K562 (cell line): Measurements from ENCODE around the gene CLSTN2. TPM values are rescaled to one million over a fixed set of nuclear protein-coding genes. Genes with fewer than 3 reads are reported as not detected.

ENCODE experiments used
- ATAC-seq: fragments of 200-7000 bp; cut with Tn5 transposase; 3 replicates; pipeline ENCODE4 v1.9.1; 2020; ENCODE audit warnings: moderate library complexity
- BruUV-seq: library from RNA; stranded (reverse); fragments of 400-500 nt; replicated peaks from 2 replicates; lab custom pipeline; 2021; lab: Mats Ljungman, UMichigan
- CTCF ChIA-PET: fragments of 300-600 bp; formaldehyde crosslinking; extraction: SDS; loops from one replicate; lab custom pipeline; 2021; ENCODE audit warnings: low intra/inter-chr PET ratio; lab: Yijun Ruan, JAX
- POLR2A ChIA-PET: fragments of 300-600, 350-650 bp; sonication (Branson Sonifier 250); formaldehyde crosslinking; extraction: SDS; loops from one replicate; lab custom pipeline; 2021; ENCODE audit warnings: antibody characterized with exemption, inconsistent platforms; lab: Yijun Ruan, JAX
- DNase-seq, 4 experiments: peaks; one replicate each; pipeline versions ENCODE4 v3.0.0 to v3.0.0-alpha.2; 2011 to 2018; ENCODE audit warnings: low spot score in 3 of 4, mixed read lengths in 3 of 4; ENCODE audit errors: extremely low read depth in 1 of 4
- FAIRE-seq: peaks from 2 replicates; lab custom pipeline; 2011; peaks lifted over from hg19 to GRCh38; lab: Jason Lieb, UNC
- H2AFZ ChIP-seq: 2 replicates; pipeline ENCODE4 v1.6.0; 2011; ENCODE audit warnings: low read depth, low read length, control low read depth, inconsistent platforms
- H3K27ac ChIP-seq: fragments of 200-600 bp; 3 replicates; pipeline ENCODE4 v1.8.0; 2011; ENCODE audit warnings: low read depth, mild to moderate bottlenecking, control low read depth, inconsistent platforms, low read length, moderate library complexity, mixed read lengths; ENCODE audit errors: extremely low read depth
- H3K27me3 ChIP-seq, 2 experiments: fragments of 300-600 bp in 1 of 2; 2 replicates in 1 of 2; 3 replicates in 1 of 2; pipeline versions ENCODE4 v1.6.0 to v1.8.0; 2011; ENCODE audit warnings: inconsistent platforms in 2 of 2, low read length in 2 of 2, mild to moderate bottlenecking in 1 of 2, mixed read lengths in 1 of 2, moderate library complexity in 1 of 2; ENCODE audit not compliant: control insufficient read depth in 2 of 2, insufficient read depth in 2 of 2
- H3K36me3 ChIP-seq: fragments of 300-600 bp; 3 replicates; pipeline ENCODE4 v1.8.0; 2011; ENCODE audit warnings: mild to moderate bottlenecking, low read length, inconsistent platforms; ENCODE audit not compliant: control insufficient read depth, insufficient read depth
- H3K4me1 ChIP-seq, 2 experiments: fragments of 200-600 bp in 1 of 2; replicated peaks in 1 of 2; 2 replicates in 1 of 2; 3 replicates in 1 of 2; pipeline versions ENCODE4 v1.5.1 to v1.8.0; 2011; ENCODE audit warnings: inconsistent platforms in 2 of 2, low read length in 2 of 2, mild to moderate bottlenecking in 1 of 2, mixed read lengths in 1 of 2, moderate library complexity in 1 of 2; ENCODE audit not compliant: control insufficient read depth in 2 of 2, insufficient read depth in 2 of 2
- H3K4me2 ChIP-seq: 2 replicates; pipeline ENCODE4 v1.6.1; 2011; ENCODE audit warnings: low read length, control low read depth, inconsistent platforms, mixed read lengths; ENCODE audit not compliant: insufficient read depth
- H3K4me3 ChIP-seq: fragments of 200-600 bp; sonication (generic), shearing (Covaris generic); 2 replicates; pipeline ENCODE4 v1.5.1; 2016; ENCODE audit warnings: control low read depth, inconsistent platforms
- H3K79me2 ChIP-seq: fragments of 200-600 bp; 3 replicates; pipeline ENCODE4 v1.8.0; 2011; ENCODE audit warnings: low read length, inconsistent platforms; ENCODE audit not compliant: control insufficient read depth, insufficient read depth
- H3K9ac ChIP-seq, 2 experiments: 2 replicates each; pipeline versions ENCODE4 v1.6.0 to v1.6.1; 2011; ENCODE audit warnings: low read depth in 2 of 2, low read length in 2 of 2, control low read depth in 1 of 2, inconsistent platforms in 1 of 2, mild to moderate bottlenecking in 1 of 2, mixed read lengths in 1 of 2; ENCODE audit not compliant: insufficient read depth in 1 of 2
- H3K9me1 ChIP-seq: one replicate; pipeline ENCODE4 v1.6.0; 2011; ENCODE audit warnings: inconsistent platforms, mild to moderate bottlenecking, low read length, moderate library complexity; ENCODE audit not compliant: control insufficient read depth, insufficient read depth
- H3K9me3 ChIP-seq: replicated peaks from 2 replicates; pipeline ENCODE4 v1.5.1; 2011; ENCODE audit warnings: low read depth, low read length, inconsistent platforms; ENCODE audit not compliant: control insufficient read depth, insufficient read depth
- H4K20me1 ChIP-seq: replicated peaks from 2 replicates; pipeline ENCODE4 v1.6.1; 2011; ENCODE audit warnings: low read length, inconsistent platforms, mixed read lengths; ENCODE audit not compliant: control insufficient read depth, insufficient read depth
- ARNT ChIP-seq, 2 experiments: fragments of 450-650 bp; IDR thresholded peaks; 2 replicates each; pipeline ENCODE4 v1.6.1; 2016; ENCODE audit warnings: mild to moderate bottlenecking in 1 of 2
- BCOR ChIP-seq: fragments of 450-650 bp; IDR thresholded peaks from 2 replicates; pipeline ENCODE4 v1.6.1; 2016
- CEBPG ChIP-seq, 3 experiments: fragments of 200-800 bp in 1 of 3; sonication (Bioruptor generic) in 1 of 3; sonication (generic) in 1 of 3; formaldehyde crosslinking in 1 of 3; IDR thresholded peaks in 2 of 3; conservative IDR thresholded peaks in 1 of 3; 2 replicates each; pipeline versions ENCODE4 v1.6.1 to v1.8.0; 2016 to 2022; ENCODE audit warnings: missing compliant biosample characterization in 2 of 3, missing genetic modification characterization in 2 of 3, mild to moderate bottlenecking in 1 of 3, missing genetic modification reagents in 1 of 3
- SIRT6 ChIP-seq: IDR thresholded peaks from one replicate; pipeline ENCODE4 v1.6.1; 2012; ENCODE audit warnings: low read depth, mild to moderate bottlenecking, control low read depth, inconsistent platforms, low read length, moderate library complexity
- TAL1 ChIP-seq: fragments of 450-650 bp; IDR thresholded peaks from 2 replicates; pipeline ENCODE4 v1.6.1; 2016; ENCODE audit warnings: mild to moderate bottlenecking
- ZNF668 ChIP-seq: fragments of 250-450 bp; sonication (Bioruptor Pico); IDR thresholded peaks from 2 replicates; pipeline ENCODE4 v1.8.0; 2022; ENCODE audit warnings: mild to moderate bottlenecking, inconsistent platforms
- WGBS: fragments of 100-300 bp; shearing (Covaris generic); methylation state at CpG from one replicate; pipeline ENCODE4 v1.1.6; 2016; ENCODE audit warnings: low coverage, mixed read lengths; ENCODE audit not compliant: insufficient coverage; ENCODE audit errors: missing lambda C conversion rate; 5-methylcytosine and 5-hydroxymethylcytosine counted together
- in situ Hi-C: fragments of 300-500 bp; cut with MboI; formaldehyde crosslinking; loops from 4 replicates; pipeline ENCODE4 v1.15.0; 2018; ENCODE audit warnings: inconsistent platforms, mixed read lengths
- intact Hi-C: fragments of 100-400 bp; cut with micrococcal nuclease; formaldehyde crosslinking; loops from 2 replicates; pipeline ENCODE4 v1.14.2; 2022
- polyA plus RNA-seq, 8 experiments: library from polyadenylated mRNA; depleted of rRNA in 4 of 8; stranded (reverse) in 5 of 8; unstranded in 3 of 8; fragments of >200 nt; fragmentation: Nextera tagmentation in 2 of 8; fragmentation: Illumina TruSeq in 1 of 8; extraction: Ambion mirVana in 2 of 8; extraction: Trizol in 1 of 8; gene quantifications; 2 replicates each; pipeline versions ENCODE4 v1.2.1 to v1.2.3, GENCODE V29; 2011 to 2014; ENCODE audit warnings: inconsistent platforms in 1 of 8, missing spikeins in 1 of 8
- total RNA-seq, 7 experiments: library from RNA; depleted of rRNA in 6 of 7; stranded (reverse); fragments of >200 nt in 6 of 7; fragmentation: Illumina TruSeq in 2 of 7; extraction: Trizol in 2 of 7; gene quantifications; 2 replicates each; pipeline versions ENCODE4 v1.2.1 to v1.2.3, GENCODE V29; 2011 to 2021; ENCODE audit warnings: low replicate concordance in 1 of 7
- TF ChIP-seq, protein P1 (sequence below): fragments of 450-650 bp; IDR thresholded peaks from 2 replicates; pipeline ENCODE4 v1.7.1; 2018; ENCODE audit warnings: mild to moderate bottlenecking, low read depth; ENCODE audit not compliant: partially characterized antibody

CLSTN2 gene
- total and polyA plus RNA-seq, 9 of the 15 experiments (the other 6 are each of a cell fraction or from before 2014, with no cell fraction given) = 0.02 to 0.04 (median 0.04) TPM; not detected in 6

- BruUV-seq = no TSS peak
- Histone ChIP-seq H3K4me3 (no peak overlapping the region), H4K20me1 (no peaks in the 10 kb centered on the region), H3K9ac (no peak overlapping the region), H3K4me1 (no peaks in the 10 kb centered on the region), H3K9me3 (no peaks in the 10 kb centered on the region), H3K79me2 (no peaks in the 10 kb centered on the region), H3K4me2 (no peak overlapping the region), H2AFZ (no peak overlapping the region), H3K27ac (no peak overlapping the region), H3K27me3 (no peaks in the 10 kb centered on the region), H3K36me3 (no peaks in the 10 kb centered on the region), H3K9me1 (no peaks in the 10 kb centered on the region)
- DNase-seq (no peak), FAIRE-seq (no peak), ATAC-seq (no peak)
- ChIA-PET POLR2A (no interaction called here), CTCF (no interaction called here)
- intact Hi-C loops = no loop called here
- TF ChIP-seq SIRT6 = no peak
- no peak for TF ChIP-seq ZNF668 (CRISPR knock-in tag)
- no peak for TF ChIP-seq ARNT (IDR thresholded peaks at IDR 0.05)
- TF ChIP-seq CEBPG (CRISPR knock-in tag; IDR thresholded peaks at IDR 0.05) = no peak
- no peak for TF ChIP-seq CEBPG (tag; conservative IDR thresholded peaks at IDR 0.05 in 1 of 2, IDR thresholded peaks at IDR 0.05 in 1 of 2)
- no peak for TF ChIP-seq BCOR
- TF ChIP-seq, protein P1, sequence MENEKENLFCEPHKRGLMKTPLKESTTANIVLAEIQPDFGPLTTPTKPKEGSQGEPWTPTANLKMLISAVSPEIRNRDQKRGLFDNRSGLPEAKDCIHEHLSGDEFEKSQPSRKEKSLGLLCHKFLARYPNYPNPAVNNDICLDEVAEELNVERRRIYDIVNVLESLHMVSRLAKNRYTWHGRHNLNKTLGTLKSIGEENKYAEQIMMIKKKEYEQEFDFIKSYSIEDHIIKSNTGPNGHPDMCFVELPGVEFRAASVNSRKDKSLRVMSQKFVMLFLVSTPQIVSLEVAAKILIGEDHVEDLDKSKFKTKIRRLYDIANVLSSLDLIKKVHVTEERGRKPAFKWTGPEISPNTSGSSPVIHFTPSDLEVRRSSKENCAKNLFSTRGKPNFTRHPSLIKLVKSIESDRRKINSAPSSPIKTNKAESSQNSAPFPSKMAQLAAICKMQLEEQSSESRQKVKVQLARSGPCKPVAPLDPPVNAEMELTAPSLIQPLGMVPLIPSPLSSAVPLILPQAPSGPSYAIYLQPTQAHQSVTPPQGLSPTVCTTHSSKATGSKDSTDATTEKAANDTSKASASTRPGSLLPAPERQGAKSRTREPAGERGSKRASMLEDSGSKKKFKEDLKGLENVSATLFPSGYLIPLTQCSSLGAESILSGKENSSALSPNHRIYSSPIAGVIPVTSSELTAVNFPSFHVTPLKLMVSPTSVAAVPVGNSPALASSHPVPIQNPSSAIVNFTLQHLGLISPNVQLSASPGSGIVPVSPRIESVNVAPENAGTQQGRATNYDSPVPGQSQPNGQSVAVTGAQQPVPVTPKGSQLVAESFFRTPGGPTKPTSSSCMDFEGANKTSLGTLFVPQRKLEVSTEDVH = no peak
- TF ChIP-seq TAL1 = no peak
- in situ Hi-C loops = no loop called here
- WGBS = 1% methylated on average over 6 of the region's 6 CpGs
Observed at GRCh38 chr3:140438736-140439470, 503.9 kb downstream of the CLSTN2 start.
